A673 (cell line): ENCODE measurements around the gene USP17L19. TPM values are rescaled to one million over a fixed set of nuclear protein-coding genes. Genes with fewer than 3 reads are reported as not detected.
"Not testable (repeated sequence)": the region's sequence is repeated elsewhere in the genome, so short reads cannot be mapped to it uniquely, and the experiment has no call there.

ENCODE experiments used
- Bru-seq: library from RNA; stranded (reverse); fragments of 400-500 nt; gene quantifications from one replicate; lab custom pipeline; 2021; lab: Mats Ljungman, UMichigan
- BruChase-seq, 2 experiments: library from RNA; stranded (reverse); fragments of 400-500 nt; gene quantifications; one replicate each; lab custom pipeline; 2021; lab: Mats Ljungman, UMichigan
- BruUV-seq: library from RNA; stranded (reverse); fragments of 400-500 nt; replicated peaks from 2 replicates; lab custom pipeline; 2021; lab: Mats Ljungman, UMichigan
- CTCF ChIA-PET: fragments of 300-600 bp; sonication (Branson Sonifier 250); formaldehyde crosslinking; loops from one replicate; lab custom pipeline; 2022; ENCODE audit warnings: antibody characterized with exemption; lab: Charles Lee
- POLR2A ChIA-PET: fragments of 300-600 bp; sonication (Branson Sonifier 250); formaldehyde crosslinking; loops from one replicate; lab custom pipeline; 2022; ENCODE audit warnings: antibody characterized with exemption; ENCODE audit not compliant: low non-redundant PET; lab: Charles Lee
- DNase-seq: peaks from one replicate; pipeline ENCODE4 v3.0.0-alpha.2; 2015; ENCODE audit warnings: low spot score
- H3K27ac ChIP-seq: fragments of 200-600 bp; sonication (generic); 2 replicates; pipeline ENCODE4 v1.5.1; 2016; ENCODE audit warnings: mixed run types, low read depth, mild to moderate bottlenecking, mixed read lengths, antibody characterized with exemption, low read length; ENCODE audit not compliant: poor library complexity, severe bottlenecking
- H3K27me3 ChIP-seq: fragments of 200-600 bp; sonication (generic); replicated peaks from 2 replicates; pipeline ENCODE4 v1.6.1; 2017; ENCODE audit warnings: mixed run types, low read depth, mild to moderate bottlenecking, mixed read lengths, antibody characterized with exemption, low read length; ENCODE audit not compliant: insufficient read depth, poor library complexity
- H3K36me3 ChIP-seq: fragments of 200-600 bp; sonication (generic); 2 replicates; pipeline ENCODE4 v1.6.1; 2016; ENCODE audit warnings: mixed run types, mild to moderate bottlenecking, mixed read lengths, antibody characterized with exemption, low read length; ENCODE audit not compliant: insufficient read depth, poor library complexity, severe bottlenecking
- H3K4me1 ChIP-seq: fragments of 200-600 bp; sonication (generic); 2 replicates; pipeline ENCODE4 v1.6.1; 2017; ENCODE audit warnings: mixed run types, mild to moderate bottlenecking, mixed read lengths, antibody characterized with exemption, low read length; ENCODE audit not compliant: insufficient read depth, poor library complexity, severe bottlenecking
- H3K4me3 ChIP-seq: fragments of 200-600 bp; sonication (generic); 2 replicates; pipeline ENCODE4 v1.5.1; 2016; ENCODE audit warnings: low read depth, mixed run types, mild to moderate bottlenecking, mixed read lengths, low read length; ENCODE audit not compliant: poor library complexity, severe bottlenecking
- H3K9me3 ChIP-seq: fragments of 200-600 bp; sonication (generic); 2 replicates; pipeline ENCODE4 v1.6.1; 2016; ENCODE audit warnings: mixed run types, low read depth, mild to moderate bottlenecking, mixed read lengths, antibody characterized with exemption, low read length; ENCODE audit not compliant: poor library complexity, severe bottlenecking
- intact Hi-C: fragments of 100-400 bp; cut with micrococcal nuclease; formaldehyde crosslinking; loops from one replicate; pipeline ENCODE4 v1.10.0; 2022; ENCODE audit not compliant: unreplicated experiment
- long read RNA-seq: library from polyadenylated mRNA; stranded (forward); transcript quantifications from one replicate; pipeline ENCODE4 v2.0.0, GENCODE V29; 2022
- total RNA-seq: library from RNA; stranded (reverse); gene quantifications from 2 replicates; pipeline ENCODE4 v1.2.3, GENCODE V29; 2021

USP17L19 gene
- total RNA-seq (not detected in 2 replicates), Bru-seq, nascent RNA (not detected), BruChase-seq, experiment 1, labeled RNA remaining after a 2-hour chase (not detected), BruChase-seq, experiment 2, labeled RNA remaining after a 6-hour chase (not detected)
- long read RNA-seq: 0 reads

GRCh38 chr4:9253078-9253477 lies at the start of gene USP17L19:
TSS of gene USP17L19 (plus strand) at chr4:9253378. CDS start at chr4:9253378, 0 bp downstream.
- intact Hi-C loops, CTCF ChIA-PET, H3K36me3 ChIP-seq, H3K27ac ChIP-seq, BruUV-seq, H3K9me3 ChIP-seq, POLR2A ChIA-PET, H3K27me3 ChIP-seq, H3K4me3 ChIP-seq, H3K4me1 ChIP-seq, DNase-seq: not testable (repeated sequence)

- H3K36me3 ChIP-seq, H3K4me1 ChIP-seq, H3K27ac ChIP-seq, H3K9me3 ChIP-seq, intact Hi-C loops, POLR2A ChIA-PET, DNase-seq, H3K4me3 ChIP-seq, H3K27me3 ChIP-seq, BruUV-seq, CTCF ChIA-PET: not testable (repeated sequence)
These were observed 42.8 kb upstream of the USP17L19 start, which contains the start of gene USP17L10 for GRCh38 chr4:9210357-9210756. TSS of gene USP17L10 (plus strand) at chr4:9210657. CDS start at chr4:9210657, 0 bp downstream.

GRCh38 chr4:9214701-9215100 lies 38.5 kb upstream of the USP17L19 start:
- H3K27me3 ChIP-seq, H3K4me3 ChIP-seq, H3K9me3 ChIP-seq, CTCF ChIA-PET, BruUV-seq, DNase-seq, H3K4me1 ChIP-seq, intact Hi-C loops, H3K27ac ChIP-seq, H3K36me3 ChIP-seq, POLR2A ChIA-PET: not testable (repeated sequence)

- H3K9me3 ChIP-seq, DNase-seq, H3K27me3 ChIP-seq, H3K4me1 ChIP-seq, H3K27ac ChIP-seq, H3K4me3 ChIP-seq, BruUV-seq, POLR2A ChIA-PET, H3K36me3 ChIP-seq, intact Hi-C loops, CTCF ChIA-PET: not testable (repeated sequence)
These were observed 38.1 kb upstream of the USP17L19 start, which contains the start of gene USP17L11 for GRCh38 chr4:9215105-9215504. TSS of gene USP17L11 (plus strand) at chr4:9215405. CDS start at chr4:9215405, 0 bp downstream.

GRCh38 chr4:9219852-9220251 lies 33.3 kb upstream of the USP17L19 start, which contains the start of gene USP17L12:
TSS of gene USP17L12 (plus strand) at chr4:9220152. CDS start at chr4:9220152, 0 bp downstream.
- H3K4me1 ChIP-seq, POLR2A ChIA-PET, H3K9me3 ChIP-seq, H3K27ac ChIP-seq, H3K4me3 ChIP-seq, H3K27me3 ChIP-seq, CTCF ChIA-PET, H3K36me3 ChIP-seq, DNase-seq, intact Hi-C loops, BruUV-seq: not testable (repeated sequence)

GRCh38 chr4:9224596-9224995 lies 28.6 kb upstream of the USP17L19 start, which contains the start of gene USP17L13:
TSS of gene USP17L13 (plus strand) at chr4:9224896. CDS start at chr4:9224896, 0 bp downstream.
- BruUV-seq, CTCF ChIA-PET, H3K4me3 ChIP-seq, H3K36me3 ChIP-seq, H3K27me3 ChIP-seq, intact Hi-C loops, H3K4me1 ChIP-seq, POLR2A ChIA-PET, DNase-seq, H3K9me3 ChIP-seq, H3K27ac ChIP-seq: not testable (repeated sequence)

GRCh38 chr4:9230249-9230648 lies 22.9 kb upstream of the USP17L19 start:
- H3K4me1 ChIP-seq, BruUV-seq, POLR2A ChIA-PET, DNase-seq, H3K4me3 ChIP-seq, CTCF ChIA-PET, H3K27me3 ChIP-seq, H3K9me3 ChIP-seq, H3K36me3 ChIP-seq, H3K27ac ChIP-seq, intact Hi-C loops: not testable (repeated sequence)
